GM12878 (cell line): ENCODE results near the gene PITPNM1. TPM values are rescaled to one million over a fixed set of nuclear protein-coding genes. Genes with fewer than 3 reads are reported as not detected.
A peak's percentile ranks its signal among the peaks of the same experiment; 100 is the strongest.

Experiments
- BRCA1 ChIP-seq: IDR thresholded peaks from 2 replicates; pipeline ENCODE4 v1.6.1; 2011; ENCODE audit warnings: low read depth, low read length, improper control_type of control experiment
- CHD2 ChIP-seq: IDR thresholded peaks from 2 replicates; pipeline ENCODE4 v1.6.1; 2011; ENCODE audit warnings: low read depth, low read length, improper control_type of control experiment, borderline replicate concordance
- CREB1 ChIP-seq: IDR thresholded peaks from 2 replicates; pipeline ENCODE4 v1.6.1; 2012; ENCODE audit warnings: low read depth, mild to moderate bottlenecking, inconsistent platforms
- DPF2 ChIP-seq: fragments of 450-650 bp; IDR thresholded peaks from 2 replicates; pipeline ENCODE4 v1.6.1; 2017; ENCODE audit warnings: mild to moderate bottlenecking
- E2F4 ChIP-seq: IDR thresholded peaks from 2 replicates; pipeline ENCODE4 v1.6.1; 2012; ENCODE audit warnings: low read depth, low read length, improper control_type of control experiment
- ETV6 ChIP-seq, 2 experiments: fragments of 450-650 bp in 1 of 2; IDR thresholded peaks in 1 of 2; conservative IDR thresholded peaks in 1 of 2; 2 replicates each; pipeline ENCODE4 v1.6.1; 2014; ENCODE audit warnings: antibody characterized with exemption in 1 of 2, borderline replicate concordance in 1 of 2, low read depth in 1 of 2, mild to moderate bottlenecking in 1 of 2, moderate library complexity in 1 of 2
- FOXM1 ChIP-seq: IDR thresholded peaks from 2 replicates; pipeline ENCODE4 v1.6.1; 2012; ENCODE audit warnings: low read depth, mild to moderate bottlenecking, inconsistent platforms, low read length, moderate library complexity
- GATAD2B ChIP-seq: fragments of 450-650 bp; conservative IDR thresholded peaks from 2 replicates; pipeline ENCODE4 v1.6.1; 2017; ENCODE audit warnings: low read depth, mild to moderate bottlenecking, moderate library complexity
- HDAC2 ChIP-seq: fragments of 200-600 bp; sonication (generic); IDR thresholded peaks from 2 replicates; pipeline ENCODE4 v1.6.1; 2017
- IKZF1 ChIP-seq: fragments of 450-650 bp; conservative IDR thresholded peaks from 2 replicates; pipeline ENCODE4 v1.6.1; 2017; ENCODE audit warnings: antibody characterized with exemption, mild to moderate bottlenecking
- MAX ChIP-seq: IDR thresholded peaks from 2 replicates; pipeline ENCODE4 v1.6.1; 2012; ENCODE audit warnings: low read depth, low read length, improper control_type of control experiment
- MEF2B ChIP-seq: fragments of 450-650 bp; IDR thresholded peaks from 2 replicates; pipeline ENCODE4 v1.6.1; 2018; ENCODE audit warnings: mild to moderate bottlenecking, moderate library complexity; ENCODE audit not compliant: partially characterized antibody, poor library complexity, severe bottlenecking
- NFIC ChIP-seq: IDR thresholded peaks from 2 replicates; pipeline ENCODE4 v1.6.1; 2012; ENCODE audit warnings: low read depth, mild to moderate bottlenecking, inconsistent platforms, low read length, moderate library complexity
- NFXL1 ChIP-seq: fragments of 450-650 bp; IDR thresholded peaks from 2 replicates; pipeline ENCODE4 v1.6.1; 2017; ENCODE audit warnings: antibody characterized with exemption, mild to moderate bottlenecking, borderline replicate concordance
- NFYA ChIP-seq: IDR thresholded peaks from 2 replicates; pipeline ENCODE4 v1.6.1; 2011; ENCODE audit warnings: low read depth, mild to moderate bottlenecking, low read length, improper control_type of control experiment, borderline replicate concordance
- PAX8 ChIP-seq: fragments of 450-650 bp; IDR thresholded peaks from 2 replicates; pipeline ENCODE4 v1.6.1; 2017; ENCODE audit warnings: mild to moderate bottlenecking, moderate library complexity
- PML ChIP-seq: IDR thresholded peaks from 2 replicates; pipeline ENCODE4 v1.6.1; 2012; ENCODE audit warnings: low read length, inconsistent platforms
- RAD21 ChIP-seq: IDR thresholded peaks from 2 replicates; pipeline ENCODE4 v1.6.1; 2011; ENCODE audit warnings: mild to moderate bottlenecking, low read depth, low read length, moderate library complexity; ENCODE audit not compliant: insufficient read depth
- RCOR1 ChIP-seq: conservative IDR thresholded peaks from 2 replicates; pipeline ENCODE4 v1.6.1; 2012; ENCODE audit warnings: low read depth, low read length, improper control_type of control experiment
- SKIL ChIP-seq: fragments of 450-650 bp; IDR thresholded peaks from 2 replicates; pipeline ENCODE4 v1.6.1; 2017; ENCODE audit warnings: mild to moderate bottlenecking, low read depth, inconsistent platforms; ENCODE audit not compliant: poor library complexity, severe bottlenecking
- SMAD5 ChIP-seq: IDR thresholded peaks from 2 replicates; pipeline ENCODE4 v1.6.1; 2016; ENCODE audit warnings: antibody characterized with exemption, low read depth
- SREBF1 ChIP-seq: IDR thresholded peaks from 2 replicates; pipeline ENCODE4 v1.6.1; 2012; ENCODE audit warnings: mild to moderate bottlenecking, low read length
- TCF7 ChIP-seq: IDR thresholded peaks from 2 replicates; pipeline ENCODE4 v1.6.1; 2014; ENCODE audit warnings: antibody characterized with exemption, borderline replicate concordance
- USF1 ChIP-seq: IDR thresholded peaks from 2 replicates; pipeline ENCODE4 v1.6.1; 2011; ENCODE audit warnings: borderline replicate concordance, low read depth, mild to moderate bottlenecking, moderate library complexity, mixed read lengths, low read length; ENCODE audit not compliant: insufficient read depth; ENCODE audit errors: extremely low read length
- YY1 ChIP-seq: IDR thresholded peaks from 2 replicates; pipeline ENCODE4 v1.6.1; 2011; ENCODE audit warnings: low read depth, mild to moderate bottlenecking, low read length
- ZBED1 ChIP-seq: IDR thresholded peaks from 2 replicates; pipeline ENCODE4 v1.6.1; 2016; ENCODE audit warnings: borderline replicate concordance
- ZNF274 ChIP-seq: IDR thresholded peaks from one replicate; pipeline ENCODE4 v1.8.0; 2011; ENCODE audit not compliant: insufficient read length, insufficient read depth
- ZSCAN29 ChIP-seq: fragments of 450-650 bp; IDR thresholded peaks from 2 replicates; pipeline ENCODE4 v1.6.1; 2017; ENCODE audit warnings: mild to moderate bottlenecking, moderate library complexity
- polyA plus RNA-seq, 11 experiments: library from polyadenylated mRNA; depleted of rRNA in 4 of 11; unstranded in 6 of 11; stranded (reverse) in 5 of 11; fragments of >200 nt; fragmentation: Nextera tagmentation in 4 of 11; fragmentation: Illumina TruSeq in 1 of 11; extraction: Ambion mirVana in 4 of 11; extraction: Trizol in 1 of 11; gene quantifications; 1 replicate in 1 of 11; 2 replicates in 10 of 11; pipeline versions ENCODE4 v1.2.1 to v1.2.3, GENCODE V29; 2011 to 2016; ENCODE audit warnings: inconsistent platforms in 2 of 11, missing spikeins in 2 of 11, low read depth in 1 of 11
- total RNA-seq, 4 experiments: library from RNA; depleted of rRNA in 3 of 4; stranded (reverse); fragments of >200 nt in 3 of 4; fragmentation: Illumina TruSeq in 1 of 4; extraction: Trizol in 1 of 4; gene quantifications; 2 replicates each; pipeline versions ENCODE4 v1.2.1 to v1.2.3, GENCODE V29; 2013 to 2021

Gene PITPNM1
- total and polyA plus RNA-seq, 10 of the 15 experiments (the other 5 are each of a cell fraction or from before 2014, with no cell fraction given) = 0.11 to 56.8 (median 16.5) TPM

GRCh38 chr11:67484847-67485311 is 20.3 kb downstream of the PITPNM1 start (continued):
- no peak for TF ChIP-seq NFXL1
- no peak for TF ChIP-seq RCOR1
- no peak for TF ChIP-seq TCF7
- TF ChIP-seq CHD2 = peak; percentile 81
- no peak for TF ChIP-seq NFIC
- TF ChIP-seq ZNF274 = no peak
- peak; percentile 56 for TF ChIP-seq IKZF1
- peak; percentile 63; the same call in 1 of the 2 replicates for TF ChIP-seq GATAD2B
- no peak for TF ChIP-seq BRCA1
- TF ChIP-seq DPF2 = peak; percentile 42; the same call in 1 of the 2 replicates
- peak; percentile 63 for TF ChIP-seq MAX
- no peak for TF ChIP-seq USF1
- TF ChIP-seq YY1 = 0 out of 2 replicates have a peak, but pooled peaks have one; percentile 48
- peak; percentile 17 for TF ChIP-seq MEF2B
- TF ChIP-seq SKIL = no peak
- 0 out of 2 replicates have a peak, but pooled peaks have one; percentile 51 for TF ChIP-seq SMAD5
- TF ChIP-seq ZSCAN29 = no peak
- TF ChIP-seq CREB1 = no peak
- peak; percentile 4; the same call in 1 of the 2 replicates for TF ChIP-seq RAD21
- TF ChIP-seq PML = no peak
- TF ChIP-seq PAX8 = no peak
- no peak for TF ChIP-seq FOXM1
- TF ChIP-seq ZBED1 = no peak
- TF ChIP-seq NFYA = no peak
- TF ChIP-seq SREBF1 = no peak
- no peak for TF ChIP-seq E2F4
- TF ChIP-seq ETV6 (conservative IDR thresholded peaks at IDR 0.05 in 1 of 2, IDR thresholded peaks at IDR 0.05 in 1 of 2; ENCODE audit: borderline replicate concordance in 1 of 2, low read depth in 1 of 2) = no peak; a peak in 1 of 4 replicates
- TF ChIP-seq HDAC2 = no peak
